NCI-H2171 treated with DMSO at 0.1 percent for 48 hours (cell line): Measurements from ENCODE around the gene TMEM59L.

Source experiments
- DNase-seq: peaks from one replicate; lab custom pipeline; 2025; lab: John Stamatoyannopoulos, UW

TMEM59L gene

DNA sequence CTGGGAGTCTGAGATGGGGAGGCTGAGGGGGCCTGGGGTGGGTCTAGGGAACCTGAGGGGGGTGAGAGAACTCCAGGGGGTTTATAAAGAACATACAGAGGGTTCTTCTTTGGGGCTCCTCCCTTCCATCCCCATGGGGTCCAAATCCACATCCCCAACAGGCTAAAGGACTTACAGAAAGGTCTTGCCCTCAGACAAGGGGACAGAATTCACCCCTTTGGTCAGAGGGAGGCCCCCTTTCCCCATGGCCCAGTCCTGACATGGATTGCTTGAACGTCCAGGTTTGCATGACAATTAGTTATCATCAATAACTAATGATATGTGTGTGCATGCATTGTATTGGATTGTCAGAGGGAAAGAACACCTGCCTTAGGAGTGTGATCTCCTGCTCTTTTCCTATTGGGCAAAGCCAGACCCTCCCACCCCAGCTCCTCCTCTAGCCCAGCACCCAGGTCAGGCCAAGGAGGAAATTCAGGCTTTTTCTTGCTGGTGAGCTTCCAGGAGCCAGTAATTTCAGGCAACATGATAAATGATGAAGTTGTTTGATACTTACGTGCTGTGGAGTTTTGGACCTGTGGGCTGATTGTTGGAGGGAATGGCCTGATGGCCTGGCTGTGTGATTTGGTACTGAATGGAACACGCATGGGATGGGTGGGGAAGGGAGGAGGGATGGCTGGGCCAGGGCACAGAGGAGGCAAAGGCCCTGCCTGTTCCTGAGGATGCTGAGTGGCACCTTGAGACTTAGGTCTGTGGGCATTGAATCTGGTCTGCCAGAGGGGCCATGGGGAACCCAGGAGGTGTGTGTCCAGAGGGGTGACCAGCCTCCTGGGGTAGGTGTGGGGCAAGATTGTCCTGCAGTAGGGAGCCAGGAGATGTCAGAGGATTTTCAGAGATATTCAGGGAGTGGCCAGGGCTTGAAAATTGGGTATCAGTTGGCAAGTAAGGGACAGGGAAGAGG, 25.3 kb downstream of the TMEM59L start:
- DNase-seq: no peak

DNA sequence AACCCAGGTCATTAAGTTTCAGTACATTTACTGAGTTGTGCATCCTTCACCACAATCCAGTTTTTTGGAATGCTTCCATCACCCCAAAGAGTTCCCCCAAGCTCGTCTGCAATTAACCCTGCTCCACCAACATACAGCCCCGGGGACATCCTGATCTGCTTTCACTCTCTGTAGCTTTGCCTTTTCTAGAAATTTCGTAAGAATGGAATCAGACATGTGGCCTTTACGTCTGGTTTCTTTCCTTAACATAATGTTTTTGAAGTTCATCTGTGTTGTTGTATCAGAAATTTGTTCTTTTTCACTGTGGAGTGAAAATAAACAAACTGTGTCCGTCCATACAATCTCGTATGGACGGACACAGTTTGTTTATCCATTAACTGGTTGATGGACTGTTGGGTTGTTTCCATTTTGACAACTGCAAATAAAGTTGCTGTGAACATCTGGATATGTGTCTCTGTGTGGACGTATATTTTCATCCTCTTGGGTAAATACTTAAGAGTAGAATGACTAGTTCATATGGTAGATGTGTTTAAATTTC, 27.1 kb downstream of the TMEM59L start:
- no peak for DNase-seq

GRCh38 chr19:18644196-18645034, 31.7 kb downstream of the TMEM59L start:
- DNase-seq: no peak

GRCh38 chr19:18645035-18645511, 32.4 kb downstream of the TMEM59L start:
- no peak for DNase-seq

GRCh38 chr19:18646535-18647370, 34.1 kb downstream of the TMEM59L start:
- DNase-seq: no peak

- DNase-seq: no peak
Measured at GRCh38 chr19:18647371-18647767, 34.7 kb downstream of the TMEM59L start.

GRCh38 chr19:18647807-18648206, 35.1 kb downstream of the TMEM59L start:
- DNase-seq: no peak

DNA sequence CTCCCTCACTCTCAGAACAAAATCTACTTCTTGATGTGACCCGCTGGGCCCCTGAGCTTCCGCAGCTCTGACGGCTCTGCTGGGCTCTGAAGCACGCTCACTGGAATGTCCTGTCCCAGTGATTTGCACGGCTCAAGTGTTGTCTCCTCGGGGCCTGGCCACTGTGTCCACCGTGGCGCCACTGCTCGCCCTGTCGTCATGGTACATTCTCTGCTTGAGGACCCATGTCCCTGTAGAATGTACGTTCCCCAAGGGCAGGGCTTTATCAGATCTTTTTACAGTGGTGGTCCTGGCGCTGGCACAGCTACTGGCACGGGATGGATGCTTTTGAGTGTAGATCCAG, 36.3 kb downstream of the TMEM59L start:
- no peak for DNase-seq

DNA sequence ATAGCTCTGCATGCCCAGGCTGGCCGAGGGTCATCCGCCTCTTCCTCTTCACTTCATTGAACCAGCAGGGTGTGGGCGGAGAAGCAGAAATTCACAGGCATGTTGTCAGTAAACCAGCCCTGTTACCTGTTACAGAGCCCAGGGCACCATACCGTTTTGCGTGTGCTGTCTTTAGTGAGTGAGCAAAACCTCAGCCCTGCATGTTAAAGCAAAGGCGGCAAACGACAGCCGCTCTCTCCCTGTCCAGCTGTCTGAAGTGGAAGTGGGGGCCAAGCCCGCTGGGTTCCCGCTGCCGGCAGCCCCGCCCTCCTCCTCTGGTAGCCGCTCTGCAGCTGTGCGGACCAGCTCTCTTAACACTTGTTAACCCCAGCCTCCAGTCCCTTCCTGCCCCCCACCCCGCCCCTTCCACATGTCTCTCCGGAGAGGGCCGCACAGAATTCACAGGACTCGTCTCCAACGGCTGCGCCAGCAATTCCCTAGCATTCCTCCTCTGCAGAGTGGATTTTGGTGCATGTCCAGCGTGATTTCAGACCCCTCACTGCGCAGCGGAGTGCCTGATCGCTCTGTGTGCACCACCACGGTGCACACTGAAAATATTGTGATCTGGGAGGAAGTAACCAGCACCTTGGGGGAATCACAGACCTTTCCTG, 36.8 kb downstream of the TMEM59L start:
- DNase-seq: no peak

DNA sequence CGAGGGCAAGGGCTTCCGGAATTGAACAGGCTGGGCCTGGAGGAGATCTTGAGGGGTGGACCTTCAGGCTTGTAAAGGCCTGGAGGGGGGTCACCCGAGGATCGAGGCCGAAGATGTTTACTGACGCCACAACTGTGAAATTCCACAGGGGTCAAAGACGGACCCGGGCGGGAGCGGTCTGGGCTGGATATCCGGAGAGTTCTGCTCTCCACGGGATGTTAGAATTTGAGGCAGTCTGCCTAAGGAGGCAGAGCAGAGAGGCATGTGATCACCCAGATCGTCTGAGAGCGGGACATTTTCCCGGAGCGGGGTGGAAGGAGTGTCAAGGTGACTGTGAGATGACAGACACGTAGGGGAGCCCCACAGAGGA, 37.3 kb downstream of the TMEM59L start:
- no peak for DNase-seq

DNA sequence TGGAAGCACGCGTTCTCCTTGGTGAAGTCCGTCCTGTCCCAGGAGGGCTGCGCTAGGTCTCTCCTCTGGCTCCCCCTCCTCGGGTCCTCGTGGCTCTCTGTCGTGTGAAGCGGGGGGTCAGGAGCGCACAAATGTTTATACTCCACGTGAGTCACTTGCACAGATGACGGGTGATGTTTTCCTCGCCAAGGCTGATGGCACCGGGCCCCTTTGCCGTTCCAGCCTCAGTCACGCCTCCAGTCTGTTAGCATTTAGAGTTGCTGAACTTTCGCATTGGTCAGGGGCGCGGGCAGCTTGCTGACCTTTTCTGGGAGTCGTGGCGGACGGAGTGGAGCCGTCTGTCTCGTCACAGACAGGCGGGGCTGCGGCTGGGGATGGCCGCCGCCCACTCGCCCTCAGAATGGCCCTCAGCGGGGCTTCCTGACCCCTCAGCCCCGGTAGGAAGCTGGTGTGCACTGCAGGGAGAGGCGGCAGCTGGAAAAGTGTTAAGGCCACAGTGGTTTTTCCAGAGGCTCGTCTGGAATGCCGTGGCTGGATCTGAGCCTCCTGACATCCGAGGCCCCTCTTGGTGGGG, 37.9 kb downstream of the TMEM59L start:
- no peak for DNase-seq

- DNase-seq: no peak
Measured at GRCh38 chr19:18651300-18651699, 38.6 kb downstream of the TMEM59L start.

DNA sequence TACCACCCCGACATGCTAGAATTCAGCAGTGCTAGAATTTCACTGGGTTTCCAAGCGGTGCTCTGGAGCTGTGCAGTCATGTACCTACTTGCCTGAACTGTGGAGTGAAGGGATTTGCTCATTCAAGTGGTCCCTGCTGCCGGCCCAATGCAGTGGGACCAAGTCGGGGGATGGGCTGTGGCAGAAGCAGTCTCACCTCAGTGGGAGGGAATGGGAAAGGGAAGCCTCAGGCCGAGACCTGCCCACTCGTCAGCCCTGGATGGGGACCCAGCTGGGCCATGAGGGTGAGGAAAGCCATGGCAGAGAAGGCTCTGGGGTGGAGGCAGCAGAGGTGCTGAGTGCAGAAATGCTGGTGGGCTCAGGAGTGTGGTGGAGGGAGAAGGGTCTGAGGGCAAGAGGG, 39.1 kb downstream of the TMEM59L start:
- DNase-seq: peak; percentile 91

DNA sequence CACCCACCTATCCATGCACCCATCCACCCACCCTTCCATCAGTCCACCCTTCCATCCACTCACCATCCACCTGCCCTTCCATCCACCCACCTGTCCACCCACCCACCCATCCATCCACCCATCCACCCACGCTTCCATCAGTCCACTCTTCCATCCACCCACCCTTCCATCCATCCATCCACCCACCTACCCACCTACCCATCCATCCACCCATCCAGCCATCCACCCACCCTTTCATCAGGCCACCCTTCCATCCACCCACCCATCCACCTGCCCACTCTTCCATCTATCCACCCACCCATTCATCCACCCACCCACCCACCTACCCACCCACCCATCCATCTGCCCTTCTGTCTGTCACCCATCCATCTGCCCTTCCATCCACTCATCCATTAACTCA, 41.2 kb downstream of the TMEM59L start:
- no peak for DNase-seq

DNA sequence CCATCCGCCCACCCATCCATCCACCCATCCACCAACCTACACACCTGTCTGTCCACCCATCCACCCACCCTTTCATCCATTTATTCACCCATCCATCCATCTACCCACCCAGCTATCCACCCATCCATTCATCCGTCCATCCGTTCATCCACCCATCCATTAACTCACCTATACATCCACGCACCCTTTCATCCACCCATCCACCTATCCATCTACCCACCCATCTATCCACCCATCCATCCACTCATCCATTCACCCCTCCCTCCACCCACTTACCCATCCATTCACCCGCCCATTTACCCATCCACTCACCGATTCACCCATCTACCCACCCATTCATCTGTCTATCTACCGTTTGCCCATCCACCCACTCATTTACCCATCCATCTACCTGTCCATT, 41.8 kb downstream of the TMEM59L start:
- no peak for DNase-seq

DNA sequence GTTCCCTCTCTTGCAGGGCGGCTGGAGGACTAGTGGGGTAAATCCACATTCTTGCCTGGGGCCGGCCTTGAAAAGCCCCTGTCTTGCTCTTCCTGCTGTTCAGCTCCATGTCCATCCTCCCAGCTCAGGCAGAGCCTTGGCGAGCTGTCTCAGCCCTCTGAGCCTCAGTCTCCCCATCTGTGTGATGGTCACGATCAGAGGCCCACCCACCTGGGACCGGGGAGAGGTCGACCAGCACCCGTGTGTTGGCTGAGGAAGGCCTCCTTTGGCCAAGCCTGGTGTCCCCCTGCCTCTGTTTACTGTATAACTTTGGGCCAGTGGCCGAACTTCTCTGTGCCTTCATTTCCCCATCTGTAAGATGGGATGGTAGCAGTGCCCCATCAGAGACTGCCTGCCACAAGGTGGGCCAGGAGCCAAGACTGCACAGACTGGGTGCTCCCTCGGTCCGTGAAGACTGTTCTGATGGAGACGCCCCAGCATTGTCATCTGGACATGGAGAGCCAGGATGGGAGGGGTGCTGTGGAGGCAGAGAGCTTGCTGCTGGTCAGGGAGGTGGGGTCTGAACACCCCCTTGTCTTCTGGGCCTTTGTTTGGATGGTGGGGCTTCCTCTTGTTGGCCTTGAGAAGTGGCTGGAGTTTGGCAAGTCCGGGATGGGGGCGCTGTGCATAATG, 42.6 kb downstream of the TMEM59L start:
- no peak for DNase-seq

DNA sequence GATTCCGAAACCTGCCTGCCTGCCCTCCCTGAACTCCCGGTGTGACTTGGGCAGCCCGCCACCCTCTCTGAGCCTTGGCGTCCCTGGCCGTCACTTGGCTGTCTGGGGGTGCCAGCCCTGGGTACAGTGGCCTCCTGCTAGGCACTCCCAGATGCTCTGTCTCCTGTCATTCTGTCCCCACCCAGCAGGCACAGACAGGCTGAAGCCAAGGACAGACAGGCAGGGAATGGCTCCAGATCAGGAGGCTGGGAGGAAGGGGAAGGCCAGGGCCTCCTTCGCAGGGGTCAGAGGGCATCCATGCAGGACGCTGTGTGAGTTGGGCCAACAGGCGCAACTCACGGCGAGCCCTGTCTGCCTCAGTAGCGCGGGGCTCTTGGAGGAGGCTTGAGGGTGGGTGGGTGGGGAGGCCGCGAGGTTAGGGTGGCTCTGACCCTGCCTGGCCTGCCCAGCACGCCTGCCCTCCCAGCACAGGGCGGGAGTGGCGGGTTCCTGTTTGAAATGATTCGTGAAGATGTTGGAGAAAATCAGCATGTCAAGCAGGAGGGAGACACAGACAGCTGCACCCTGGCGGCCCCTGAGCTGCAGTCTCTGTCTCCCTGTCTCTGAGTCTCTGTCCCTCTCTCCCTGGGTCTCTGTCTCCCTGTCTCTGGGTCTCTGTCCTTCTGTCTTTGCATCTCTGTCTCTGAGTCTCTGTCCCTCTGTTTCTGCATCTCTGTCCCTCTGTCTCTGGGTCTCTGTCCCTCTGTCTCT, 43.8 kb downstream of the TMEM59L start:
- no peak for DNase-seq

- no peak for DNase-seq
Measured at GRCh38 chr19:18657590-18658365, 45.1 kb downstream of the TMEM59L start.

DNA sequence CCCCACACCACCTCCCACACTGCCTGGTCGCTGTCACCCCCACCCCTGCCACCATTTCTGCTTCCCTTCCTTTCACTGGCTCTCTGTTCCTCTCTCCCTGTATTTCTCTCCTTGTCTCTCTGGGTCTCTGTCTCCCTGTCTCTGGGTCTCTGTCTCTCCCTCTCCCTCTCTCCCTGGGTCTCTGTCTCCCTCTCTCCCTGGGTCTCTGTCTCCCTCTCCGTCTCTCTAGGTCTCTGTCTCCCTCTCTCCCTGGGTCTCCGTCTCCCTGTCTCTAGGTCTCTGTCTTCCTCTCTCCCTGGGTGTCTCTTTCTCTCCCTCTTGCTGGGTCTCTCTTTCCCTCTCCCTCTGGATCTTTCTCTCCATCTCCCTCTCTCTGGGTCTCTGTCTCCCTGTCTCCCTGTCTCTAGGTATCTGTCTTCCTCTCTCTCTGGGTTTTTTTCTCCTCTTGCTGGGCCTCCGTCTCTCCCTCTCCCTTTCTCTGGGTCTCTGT, 45.7 kb downstream of the TMEM59L start:
- no peak for DNase-seq
